A673 (cell line): ENCODE data around the gene NT5E. TPM values are rescaled to one million over a fixed set of nuclear protein-coding genes. Genes with fewer than 3 reads are reported as not detected.

Experiments
- BruUV-seq: library from RNA; stranded (reverse); fragments of 400-500 nt; replicated peaks from 2 replicates; lab custom pipeline; 2021; lab: Mats Ljungman, UMichigan
- CTCF ChIA-PET: fragments of 300-600 bp; sonication (Branson Sonifier 250); formaldehyde crosslinking; loops from one replicate; lab custom pipeline; 2022; ENCODE audit warnings: antibody characterized with exemption; lab: Charles Lee
- POLR2A ChIA-PET: fragments of 300-600 bp; sonication (Branson Sonifier 250); formaldehyde crosslinking; loops from one replicate; lab custom pipeline; 2022; ENCODE audit warnings: antibody characterized with exemption; ENCODE audit not compliant: low non-redundant PET; lab: Charles Lee
- DNase-seq: peaks from one replicate; pipeline ENCODE4 v3.0.0-alpha.2; 2015; ENCODE audit warnings: low spot score
- H3K27ac ChIP-seq: fragments of 200-600 bp; sonication (generic); 2 replicates; pipeline ENCODE4 v1.5.1; 2016; ENCODE audit warnings: mixed run types, low read depth, mild to moderate bottlenecking, mixed read lengths, antibody characterized with exemption, low read length; ENCODE audit not compliant: poor library complexity, severe bottlenecking
- H3K27me3 ChIP-seq: fragments of 200-600 bp; sonication (generic); replicated peaks from 2 replicates; pipeline ENCODE4 v1.6.1; 2017; ENCODE audit warnings: mixed run types, low read depth, mild to moderate bottlenecking, mixed read lengths, antibody characterized with exemption, low read length; ENCODE audit not compliant: insufficient read depth, poor library complexity
- H3K36me3 ChIP-seq: fragments of 200-600 bp; sonication (generic); 2 replicates; pipeline ENCODE4 v1.6.1; 2016; ENCODE audit warnings: mixed run types, mild to moderate bottlenecking, mixed read lengths, antibody characterized with exemption, low read length; ENCODE audit not compliant: insufficient read depth, poor library complexity, severe bottlenecking
- H3K4me1 ChIP-seq: fragments of 200-600 bp; sonication (generic); 2 replicates; pipeline ENCODE4 v1.6.1; 2017; ENCODE audit warnings: mixed run types, mild to moderate bottlenecking, mixed read lengths, antibody characterized with exemption, low read length; ENCODE audit not compliant: insufficient read depth, poor library complexity, severe bottlenecking
- H3K4me3 ChIP-seq: fragments of 200-600 bp; sonication (generic); 2 replicates; pipeline ENCODE4 v1.5.1; 2016; ENCODE audit warnings: low read depth, mixed run types, mild to moderate bottlenecking, mixed read lengths, low read length; ENCODE audit not compliant: poor library complexity, severe bottlenecking
- H3K9me3 ChIP-seq: fragments of 200-600 bp; sonication (generic); 2 replicates; pipeline ENCODE4 v1.6.1; 2016; ENCODE audit warnings: mixed run types, low read depth, mild to moderate bottlenecking, mixed read lengths, antibody characterized with exemption, low read length; ENCODE audit not compliant: poor library complexity, severe bottlenecking
- CTCF ChIP-seq: fragments of 300-800, 200-600 bp; sonication (generic); conservative IDR thresholded peaks from 2 replicates; pipeline ENCODE4 v1.5.1; 2017; ENCODE audit warnings: low read depth, mild to moderate bottlenecking, antibody characterized with exemption, low read length, moderate library complexity, mixed read lengths
- EZH2 ChIP-seq: fragments of 200-600 bp; sonication (generic); IDR thresholded peaks from 2 replicates; pipeline ENCODE4 v1.6.1; 2017; ENCODE audit warnings: borderline replicate concordance, low read depth, mild to moderate bottlenecking, mixed read lengths, antibody characterized with exemption, low read length; ENCODE audit not compliant: poor library complexity, severe bottlenecking
- intact Hi-C: fragments of 100-400 bp; cut with micrococcal nuclease; formaldehyde crosslinking; loops from one replicate; pipeline ENCODE4 v1.10.0; 2022; ENCODE audit not compliant: unreplicated experiment
- total RNA-seq: library from RNA; stranded (reverse); gene quantifications from 2 replicates; pipeline ENCODE4 v1.2.3, GENCODE V29; 2021

NT5E gene
- total RNA-seq, 1 experiment from 2014 or later = 32.7 TPM

GRCh38 chr6:85464260-85464644 lies 14.4 kb downstream of the NT5E start:
- CTCF ChIA-PET = interaction anchor here (0.7 to 1.8 kb wide), 3 partner anchors 11 to 73 kb away, joined by 3 to 5 read pairs (median 3); no protein-coding TSS in a partner anchor
- peaks cover 52% of the 10 kb centered on the region for H3K4me1 ChIP-seq
- peak; percentile 96 for DNase-seq
- no peak overlapping the region for H3K4me3 ChIP-seq
- H3K9me3 ChIP-seq = no peaks in the 10 kb centered on the region
- H3K36me3 ChIP-seq = no peaks in the 10 kb centered on the region
- TF ChIP-seq EZH2 (no peak), CTCF (no peak)
- TSS peak; percentile 77 for BruUV-seq
- intact Hi-C loops = loop anchor here (10.0 kb wide), 1 partner anchor 211 kb away; no protein-coding TSS in a partner anchor
- H3K27me3 ChIP-seq = no peaks in the 10 kb centered on the region
- POLR2A ChIA-PET = no interaction called here
- peak overlapping the region; percentile 91 for H3K27ac ChIP-seq

- intact Hi-C loops = loop anchor here (10.0 kb wide), 1 partner anchor 210 kb away; no protein-coding TSS in a partner anchor
- H3K4me3 ChIP-seq = no peak overlapping the region
- BruUV-seq = TSS peak; percentile 84
- peak; percentile 88 for DNase-seq
- peaks cover 47% of the 10 kb centered on the region for H3K4me1 ChIP-seq
- POLR2A ChIA-PET = no interaction called here
- no peaks in the 10 kb centered on the region for H3K27me3 ChIP-seq
- no peaks in the 10 kb centered on the region for H3K9me3 ChIP-seq
- peak overlapping the region; percentile 91 for H3K27ac ChIP-seq
- CTCF ChIA-PET = interaction anchor here (1.6 to 1.8 kb wide), 2 partner anchors 18 to 72 kb away, joined by 3 to 5 read pairs; no protein-coding TSS in a partner anchor
- no peaks in the 10 kb centered on the region for H3K36me3 ChIP-seq
- TF ChIP-seq CTCF = no peak
- no peak for TF ChIP-seq EZH2
Measured at GRCh38 chr6:85464722-85465150, 14.9 kb downstream of the NT5E start.

GRCh38 chr6:85465762-85466161 lies 15.9 kb downstream of the NT5E start:
- intact Hi-C loops = loop anchor here (10.0 kb wide), 1 partner anchor 209 kb away; no protein-coding TSS in a partner anchor
- no peak for TF ChIP-seq CTCF
- no peak for TF ChIP-seq EZH2

More at GRCh38 chr6:85465762-85466161, 15.9 kb downstream of the NT5E start:
- H3K27ac ChIP-seq = peak overlapping the region; percentile 91
- POLR2A ChIA-PET = no interaction called here
- DNase-seq = no peak
- no TSS peak for BruUV-seq
- CTCF ChIA-PET = no interaction called here
- peaks cover 42% of the 10 kb centered on the region for H3K4me1 ChIP-seq
- H3K36me3 ChIP-seq = no peaks in the 10 kb centered on the region
- H3K4me3 ChIP-seq = no peak overlapping the region
- no peaks in the 10 kb centered on the region for H3K9me3 ChIP-seq
- H3K27me3 ChIP-seq = no peaks in the 10 kb centered on the region
